ENCODE results near the gene NPAS4.

Gene NPAS4

GRCh38 chr11:66418168-66418985 is 2.5 kb upstream of the NPAS4 start:
- TF ChIP-seq CTCF (conservative IDR thresholded peaks at IDR 0.05; ENCODE audit: low read length), result peak; percentile 69
- peak; percentile 96 for DNase-seq (ENCODE audit: low read depth)
- H3K4me3 ChIP-seq (ENCODE audit: low read length), result no peak overlapping the region

- no peak for DNase-seq (ENCODE audit: low read depth)
- TF ChIP-seq CTCF (conservative IDR thresholded peaks at IDR 0.05; ENCODE audit: low read length), result no peak
- H3K4me3 ChIP-seq (ENCODE audit: low read length), result no peak overlapping the region
Measured at GRCh38 chr11:66418986-66419308, 1.9 kb upstream of the NPAS4 start.

- DNase-seq (ENCODE audit: low read depth), result no peak
- H3K4me3 ChIP-seq (ENCODE audit: low read length), result no peak overlapping the region
- no peak for TF ChIP-seq CTCF (conservative IDR thresholded peaks at IDR 0.05; ENCODE audit: low read length)
Measured at GRCh38 chr11:66419825-66420224, 1.0 kb upstream of the NPAS4 start.

- no peak for TF ChIP-seq CTCF (conservative IDR thresholded peaks at IDR 0.05; ENCODE audit: low read length)
- no peak overlapping the region for H3K4me3 ChIP-seq (ENCODE audit: low read length)
- peak; percentile 84 for DNase-seq (ENCODE audit: low read depth)
Measured at GRCh38 chr11:66421492-66422205, 814 bp downstream of the NPAS4 start.

GRCh38 chr11:66426314-66426713 is 5.5 kb downstream of the NPAS4 start:
- TF ChIP-seq CTCF (conservative IDR thresholded peaks at IDR 0.05; ENCODE audit: low read length), result no peak
- no peak overlapping the region for H3K4me3 ChIP-seq (ENCODE audit: low read length)
- DNase-seq (ENCODE audit: low read depth), result no peak

- TF ChIP-seq CTCF (conservative IDR thresholded peaks at IDR 0.05; ENCODE audit: low read length), result no peak
- DNase-seq (ENCODE audit: low read depth), result no peak
- H3K4me3 ChIP-seq (ENCODE audit: low read length), result no peak overlapping the region
Measured at GRCh38 chr11:66428933-66429332, 8.1 kb downstream of the NPAS4 start.

All from AG10803 (cell line).